Fibroblast of lung (primary cell): Measurements from ENCODE around the gene PELI3. TPM values are rescaled to one million over a fixed set of nuclear protein-coding genes. Genes with fewer than 3 reads are reported as not detected.
A peak's percentile ranks its signal among the peaks of the same experiment; 100 is the strongest.

Experiments
- DNase-seq, 2 donors: peaks; one replicate each; pipeline versions ENCODE4 v3.0.0 to v3.0.0-alpha.2; 2010; ENCODE audit warnings: low read depth in 2 of 2
- H2AFZ ChIP-seq: 2 replicates; pipeline ENCODE4 v1.5.1; 2012; ENCODE audit warnings: low read length, control low read depth, inconsistent platforms
- H3K27ac ChIP-seq: 2 replicates; pipeline ENCODE4 v1.5.1; 2011; ENCODE audit warnings: low read length, control low read depth; ENCODE audit not compliant: insufficient read depth
- H3K27me3 ChIP-seq: 2 replicates; pipeline ENCODE4 v1.5.1; 2011; ENCODE audit warnings: mild to moderate bottlenecking, low read length; ENCODE audit not compliant: control insufficient read depth, insufficient read depth
- H3K36me3 ChIP-seq: 2 replicates; pipeline ENCODE4 v1.5.1; 2011; ENCODE audit warnings: low read length; ENCODE audit not compliant: control insufficient read depth, insufficient read depth
- H3K4me1 ChIP-seq: 2 replicates; pipeline ENCODE4 v1.5.1; 2011; ENCODE audit warnings: low read length; ENCODE audit not compliant: control insufficient read depth, insufficient read depth; ENCODE audit errors: extremely low read depth
- H3K4me2 ChIP-seq: 2 replicates; pipeline ENCODE4 v1.5.1; 2011; ENCODE audit warnings: low read length, control low read depth; ENCODE audit not compliant: insufficient read depth; ENCODE audit errors: extremely low read depth
- H3K4me3 ChIP-seq, 4 experiments: fragments of 200-600 bp in 1 of 4; sonication (generic) in 1 of 4; replicated peaks in 1 of 4; 2 replicates each; pipeline ENCODE4 v1.5.1; 2011 to 2016; ENCODE audit warnings: low read length in 4 of 4, low read depth in 3 of 4, mild to moderate bottlenecking in 3 of 4, control low read depth in 2 of 4, inconsistent platforms in 1 of 4, mixed read lengths in 1 of 4; ENCODE audit not compliant: insufficient read depth in 1 of 4; ENCODE audit errors: control extremely low read depth in 1 of 4
- H3K79me2 ChIP-seq: 2 replicates; pipeline ENCODE4 v1.5.1; 2012; ENCODE audit warnings: mild to moderate bottlenecking, low read length, inconsistent platforms; ENCODE audit not compliant: control insufficient read depth, insufficient read depth
- H3K9ac ChIP-seq: 2 replicates; pipeline ENCODE4 v1.5.1; 2011; ENCODE audit warnings: mild to moderate bottlenecking, low read length, control low read depth; ENCODE audit not compliant: insufficient read depth
- H3K9me3 ChIP-seq: 2 replicates; pipeline ENCODE4 v1.5.1; 2012; ENCODE audit warnings: low read depth, low read length; ENCODE audit not compliant: control insufficient read depth, insufficient read depth
- H4K20me1 ChIP-seq: 2 replicates; pipeline ENCODE4 v1.5.1; 2011; ENCODE audit warnings: low read length; ENCODE audit not compliant: control insufficient read depth, insufficient read depth; ENCODE audit errors: extremely low read depth
- EZH2 ChIP-seq: IDR thresholded peaks from 2 replicates; pipeline ENCODE4 v1.5.1; 2012; ENCODE audit warnings: low read length, control low read depth, mild to moderate bottlenecking; ENCODE audit errors: missing control alignments
- polyA plus RNA-seq, 2 donors: library from polyadenylated mRNA; depleted of rRNA in 1 of 2; stranded (reverse) in 1 of 2; unstranded in 1 of 2; fragments of >200 nt; gene quantifications; 2 replicates each; pipeline ENCODE4 v1.2.1, GENCODE V29; 2011 to 2012; ENCODE audit warnings: missing spikeins in 1 of 2
- total RNA-seq: library from RNA; depleted of rRNA; stranded (reverse); fragments of >200 nt; gene quantifications from 2 replicates; pipeline ENCODE4 v1.2.1, GENCODE V29; 2014
- TF ChIP-seq, protein P1 (sequence below), 2 donors: IDR thresholded peaks in 1 of 2; conservative IDR thresholded peaks in 1 of 2; 1 replicate in 1 of 2; 2 replicates in 1 of 2; pipeline ENCODE4 v1.5.1; 2011 to 2012; ENCODE audit warnings: low read length in 2 of 2, control low read depth in 1 of 2, inconsistent platforms in 1 of 2, low read depth in 1 of 2, mild to moderate bottlenecking in 1 of 2

PELI3 gene
- total and polyA plus RNA-seq, 2 donors (not counting 1 experiment from before 2014, with no cell fraction given) = 5.0 to 20.3 TPM

DNA sequence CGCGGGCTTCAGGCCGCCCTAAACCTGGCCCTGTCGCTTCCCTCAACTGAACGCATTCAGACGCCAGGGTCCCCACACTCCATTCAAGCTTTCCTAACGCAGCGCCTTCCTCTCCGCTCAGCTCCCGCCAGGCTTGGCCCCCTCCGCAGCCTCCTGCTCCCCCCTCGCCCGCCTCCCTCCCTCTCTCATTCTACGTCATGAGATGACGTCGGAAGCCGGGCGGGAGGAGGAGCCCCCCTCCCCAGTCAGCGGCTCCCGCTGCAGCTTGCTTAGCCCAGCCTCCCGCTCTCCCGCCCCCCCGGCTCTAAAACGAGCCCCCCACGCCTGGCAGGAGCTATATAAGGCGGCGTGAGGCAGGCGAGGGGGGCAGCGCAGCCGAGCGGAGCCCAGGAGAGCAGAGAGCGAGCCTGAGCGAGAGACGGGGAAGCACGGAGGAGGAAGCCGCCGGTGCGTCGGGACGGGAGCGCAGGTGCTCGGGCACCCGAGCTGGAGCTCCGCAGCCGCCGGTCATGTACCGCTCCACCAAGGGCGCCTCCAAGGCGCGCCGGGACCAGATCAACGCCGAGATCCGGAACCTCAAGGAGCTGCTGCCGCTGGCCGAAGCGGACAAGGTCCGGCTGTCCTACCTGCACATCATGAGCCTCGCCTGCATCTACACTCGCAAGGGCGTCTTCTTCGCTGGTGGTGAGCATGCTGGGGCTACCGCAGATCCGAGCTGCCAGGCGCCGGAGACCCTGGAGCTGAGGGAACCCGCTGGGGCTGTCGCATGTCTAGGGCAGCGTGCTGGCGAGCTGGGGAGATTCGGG, 45.8 kb upstream of the PELI3 start, which contains the start of gene NPAS4:
Gene NPAS4, plus strand, starts transcription at position 365 of the 806 bp plus-strand sequence. Its CDS starts 145 bp downstream, at position 510.
- H3K27ac ChIP-seq = no peak within 1 kb of the TSS
- no peaks in the 10 kb centered on the region for H3K9me3 ChIP-seq
- H2AFZ ChIP-seq = no peak within 1 kb of the TSS
- no peak within 1 kb of the TSS for H3K9ac ChIP-seq
- H3K4me2 ChIP-seq = no peak within 1 kb of the TSS
- peaks cover 9% of the 10 kb centered on the region for H3K4me1 ChIP-seq
- no peaks in the 10 kb centered on the region for H3K79me2 ChIP-seq
- no peak for DNase-seq
- no peaks in the 10 kb centered on the region for H3K36me3 ChIP-seq
- H3K4me3 ChIP-seq = no peak within 1 kb of the TSS
- peaks cover 2% of the 10 kb centered on the region for H3K27me3 ChIP-seq
- TF ChIP-seq, protein P1, sequence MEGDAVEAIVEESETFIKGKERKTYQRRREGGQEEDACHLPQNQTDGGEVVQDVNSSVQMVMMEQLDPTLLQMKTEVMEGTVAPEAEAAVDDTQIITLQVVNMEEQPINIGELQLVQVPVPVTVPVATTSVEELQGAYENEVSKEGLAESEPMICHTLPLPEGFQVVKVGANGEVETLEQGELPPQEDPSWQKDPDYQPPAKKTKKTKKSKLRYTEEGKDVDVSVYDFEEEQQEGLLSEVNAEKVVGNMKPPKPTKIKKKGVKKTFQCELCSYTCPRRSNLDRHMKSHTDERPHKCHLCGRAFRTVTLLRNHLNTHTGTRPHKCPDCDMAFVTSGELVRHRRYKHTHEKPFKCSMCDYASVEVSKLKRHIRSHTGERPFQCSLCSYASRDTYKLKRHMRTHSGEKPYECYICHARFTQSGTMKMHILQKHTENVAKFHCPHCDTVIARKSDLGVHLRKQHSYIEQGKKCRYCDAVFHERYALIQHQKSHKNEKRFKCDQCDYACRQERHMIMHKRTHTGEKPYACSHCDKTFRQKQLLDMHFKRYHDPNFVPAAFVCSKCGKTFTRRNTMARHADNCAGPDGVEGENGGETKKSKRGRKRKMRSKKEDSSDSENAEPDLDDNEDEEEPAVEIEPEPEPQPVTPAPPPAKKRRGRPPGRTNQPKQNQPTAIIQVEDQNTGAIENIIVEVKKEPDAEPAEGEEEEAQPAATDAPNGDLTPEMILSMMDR (conservative IDR thresholded peaks at IDR 0.05 in 1 of 2, IDR thresholded peaks at IDR 0.05 in 1 of 2; ENCODE audit: low read depth in 1 of 2, low read length in 2 of 2) = no peak
- peak; percentile 9 for TF ChIP-seq EZH2
- H4K20me1 ChIP-seq = no peaks in the 10 kb centered on the region

DNA sequence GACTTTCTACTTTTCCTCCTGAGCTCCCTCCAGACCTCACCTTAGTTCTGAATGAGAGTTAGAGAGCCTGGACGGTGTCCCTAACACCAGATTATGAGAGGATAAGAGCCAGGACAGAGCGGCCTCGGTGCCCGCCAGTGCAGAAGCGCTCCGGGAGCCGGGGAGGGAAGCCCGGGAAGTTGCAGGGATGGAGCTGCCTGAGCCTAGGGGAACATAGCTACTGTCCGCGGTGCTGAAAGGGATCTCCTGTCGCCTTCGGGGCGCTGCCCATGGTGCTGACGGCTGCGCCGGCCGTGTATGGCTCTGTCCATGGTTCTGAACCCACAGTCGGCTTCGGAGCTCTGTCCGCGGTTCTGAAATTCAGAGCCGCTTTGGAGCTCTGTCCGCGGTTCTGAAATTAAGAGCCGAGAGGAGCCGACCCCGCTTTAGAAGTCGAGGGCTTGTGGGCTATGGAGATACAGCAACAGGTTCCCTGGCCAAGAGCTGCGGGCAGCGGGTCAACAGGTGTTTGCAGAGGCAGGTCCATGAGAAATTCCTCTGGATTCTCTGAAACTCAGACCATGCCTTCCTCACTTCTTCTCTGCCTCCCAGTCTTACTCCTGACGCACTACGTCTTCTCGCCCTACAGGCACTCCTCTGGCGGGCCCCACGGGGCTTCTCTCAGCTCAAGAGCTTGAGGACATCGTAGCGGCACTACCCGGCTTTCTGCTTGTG, 45.1 kb upstream of the PELI3 start:
- Histone ChIP-seq H3K36me3 (no peaks in the 10 kb centered on the region), H3K4me3 (no peak overlapping the region), H3K27ac (no peak overlapping the region), H3K79me2 (no peaks in the 10 kb centered on the region), H3K9ac (no peak overlapping the region), H3K4me2 (no peak overlapping the region), H4K20me1 (no peaks in the 10 kb centered on the region), H3K27me3 (peaks cover 2% of the 10 kb centered on the region), H3K4me1 (peaks cover 9% of the 10 kb centered on the region), H3K9me3 (no peaks in the 10 kb centered on the region), H2AFZ (no peak overlapping the region)
- DNase-seq = peak; percentile 82 to 90
- TF ChIP-seq, protein P1 (conservative IDR thresholded peaks at IDR 0.05 in 1 of 2, IDR thresholded peaks at IDR 0.05 in 1 of 2; ENCODE audit: low read depth in 1 of 2, low read length in 2 of 2) = no peak
- TF ChIP-seq EZH2 = no peak

DNA sequence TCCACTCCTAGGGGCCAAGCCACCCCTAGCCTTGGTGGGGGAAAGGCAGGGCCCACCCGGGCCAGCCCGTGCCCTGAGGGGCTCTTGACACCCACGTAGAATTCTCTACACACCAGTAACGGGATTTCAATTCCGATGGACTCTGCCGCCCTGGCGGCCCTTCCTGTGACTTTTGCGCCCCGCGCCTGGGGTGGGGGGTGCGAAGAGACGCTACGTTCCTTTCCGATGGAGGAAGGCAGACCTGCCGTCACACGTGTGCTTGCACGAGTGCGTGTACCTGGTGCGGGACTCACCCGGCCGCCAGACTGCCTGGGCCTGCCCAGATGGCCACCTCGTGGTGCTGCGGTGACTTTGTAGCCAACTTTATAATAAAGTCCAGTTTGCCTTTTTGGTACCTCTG, 40.4 kb upstream of the PELI3 start:
- H3K27me3 ChIP-seq = no peaks in the 10 kb centered on the region
- no peak for DNase-seq
- H3K4me2 ChIP-seq = no peak overlapping the region
- H3K4me3 ChIP-seq = no peak overlapping the region
- H3K4me1 ChIP-seq = no peaks in the 10 kb centered on the region
- H3K9me3 ChIP-seq = no peaks in the 10 kb centered on the region
- H2AFZ ChIP-seq = no peak overlapping the region
- no peaks in the 10 kb centered on the region for H3K36me3 ChIP-seq
- no peaks in the 10 kb centered on the region for H3K79me2 ChIP-seq
- TF ChIP-seq, protein P1 (conservative IDR thresholded peaks at IDR 0.05 in 1 of 2, IDR thresholded peaks at IDR 0.05 in 1 of 2; ENCODE audit: low read depth in 1 of 2, low read length in 2 of 2) = no peak
- no peak for TF ChIP-seq EZH2
- H4K20me1 ChIP-seq = no peaks in the 10 kb centered on the region
- no peak overlapping the region for H3K27ac ChIP-seq
- no peak overlapping the region for H3K9ac ChIP-seq
